Measurements from ENCODE around the gene FGFBP3. TPM values are rescaled to one million over a fixed set of nuclear protein-coding genes. Genes with fewer than 3 reads are reported as not detected.

The FGFBP3 gene, protein sequence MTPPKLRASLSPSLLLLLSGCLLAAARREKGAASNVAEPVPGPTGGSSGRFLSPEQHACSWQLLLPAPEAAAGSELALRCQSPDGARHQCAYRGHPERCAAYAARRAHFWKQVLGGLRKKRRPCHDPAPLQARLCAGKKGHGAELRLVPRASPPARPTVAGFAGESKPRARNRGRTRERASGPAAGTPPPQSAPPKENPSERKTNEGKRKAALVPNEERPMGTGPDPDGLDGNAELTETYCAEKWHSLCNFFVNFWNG
- total RNA-seq = 1 to 10 TPM; 1.3 to 2.0 TPM

DNA sequence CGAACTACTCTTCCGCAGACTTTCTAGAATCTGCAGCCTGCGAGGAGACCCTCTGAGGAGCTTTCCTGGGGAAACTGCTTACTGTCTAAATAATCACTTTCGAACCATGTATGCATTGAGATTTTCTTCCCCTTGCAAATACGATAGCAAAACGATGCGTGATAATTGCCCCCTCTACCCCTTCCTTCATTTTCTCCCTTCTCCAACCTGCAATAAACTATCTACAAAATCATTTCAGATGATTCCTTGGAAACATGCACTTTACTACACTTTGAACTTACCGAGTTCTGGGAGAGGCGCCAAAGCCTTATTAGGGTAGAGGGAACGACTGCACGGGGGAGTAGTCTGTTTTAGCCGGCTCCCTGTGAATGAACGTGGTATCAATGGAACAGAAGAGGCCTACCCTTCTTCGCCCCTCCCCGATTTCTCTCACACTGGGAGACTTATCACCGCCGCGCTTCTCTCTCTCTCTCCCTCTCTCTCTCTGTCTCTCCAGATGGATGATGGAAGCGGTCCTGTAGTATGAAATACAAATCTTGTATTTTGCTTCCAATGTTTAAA, at the start of gene FGFBP3:
Gene FGFBP3 (minus strand): TSS at position 370 of the 561 bp plus-strand sequence. CDS start 517 bp downstream, outside the sequence.
- Mint-ChIP-seq H3K36me3 (ENCODE audit: low read depth) (peaks cover 16% of the 10 kb centered on the region), H3K4me3 (peak within 1 kb of the TSS; percentile 82), H3K9me3 (no peaks in the 10 kb centered on the region), H3K4me1 (peaks cover 30% of the 10 kb centered on the region), H3K27ac (peak within 1 kb of the TSS; percentile 68), H3K27me3 (peaks cover 17% of the 10 kb centered on the region)
- DNase-seq = peak; percentile 39
- POLR2A ChIA-PET = interaction anchor here (0.6 to 3.0 kb wide), 13 partner anchors 10 to 708 kb away, joined by 3 to 56 read pairs (median 4); partner anchors contain the start of genes BTAF1 and TNKS2
- CTCF ChIA-PET = interaction anchor here (0.6 to 2.6 kb wide), 11 partner anchors 9 to 153 kb away, joined by 3 to 17 read pairs (median 5); partner anchors contain the start of genes BTAF1 and TNKS2

GRCh38 chr10:91957091-91957490, 47.8 kb upstream of the FGFBP3 start:
- H3K9me3 Mint-ChIP-seq = no peaks in the 10 kb centered on the region
- ChIA-PET CTCF (no interaction called here), POLR2A (no interaction called here)
- no peaks in the 10 kb centered on the region for H3K4me1 Mint-ChIP-seq
- peaks cover 66% of the 10 kb centered on the region for H3K36me3 Mint-ChIP-seq (ENCODE audit: low read depth)
- no peaks in the 10 kb centered on the region for H3K27me3 Mint-ChIP-seq
- H3K27ac Mint-ChIP-seq = no peak overlapping the region
- DNase-seq = no peak
- H3K4me3 Mint-ChIP-seq = no peak overlapping the region

DNA sequence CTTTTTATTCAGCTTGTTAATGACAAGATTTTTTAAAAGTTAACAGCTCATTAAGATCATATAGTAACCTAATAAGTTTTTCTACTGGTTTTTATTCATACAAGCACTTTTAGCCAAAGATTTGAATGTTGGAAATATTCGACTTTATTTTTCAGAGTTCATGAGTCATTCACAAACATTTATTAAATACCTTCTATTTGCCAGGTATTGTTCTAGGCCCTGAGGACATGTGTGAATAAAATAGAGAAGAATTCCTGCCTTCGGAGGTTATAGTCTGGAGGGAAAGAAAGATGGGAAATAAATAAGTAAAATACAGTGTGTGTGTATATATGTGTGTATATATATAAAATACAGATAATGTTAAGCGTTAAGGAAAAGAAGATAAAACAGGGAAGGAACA, 45.8 kb upstream of the FGFBP3 start:
- H3K4me1 Mint-ChIP-seq = no peaks in the 10 kb centered on the region
- H3K36me3 Mint-ChIP-seq (ENCODE audit: low read depth) = peaks cover 68% of the 10 kb centered on the region
- no peak overlapping the region for H3K27ac Mint-ChIP-seq
- no peaks in the 10 kb centered on the region for H3K27me3 Mint-ChIP-seq
- no peak for DNase-seq
- POLR2A ChIA-PET = no interaction called here
- CTCF ChIA-PET = no interaction called here
- H3K4me3 Mint-ChIP-seq = no peak overlapping the region
- H3K9me3 Mint-ChIP-seq = no peaks in the 10 kb centered on the region

DNA sequence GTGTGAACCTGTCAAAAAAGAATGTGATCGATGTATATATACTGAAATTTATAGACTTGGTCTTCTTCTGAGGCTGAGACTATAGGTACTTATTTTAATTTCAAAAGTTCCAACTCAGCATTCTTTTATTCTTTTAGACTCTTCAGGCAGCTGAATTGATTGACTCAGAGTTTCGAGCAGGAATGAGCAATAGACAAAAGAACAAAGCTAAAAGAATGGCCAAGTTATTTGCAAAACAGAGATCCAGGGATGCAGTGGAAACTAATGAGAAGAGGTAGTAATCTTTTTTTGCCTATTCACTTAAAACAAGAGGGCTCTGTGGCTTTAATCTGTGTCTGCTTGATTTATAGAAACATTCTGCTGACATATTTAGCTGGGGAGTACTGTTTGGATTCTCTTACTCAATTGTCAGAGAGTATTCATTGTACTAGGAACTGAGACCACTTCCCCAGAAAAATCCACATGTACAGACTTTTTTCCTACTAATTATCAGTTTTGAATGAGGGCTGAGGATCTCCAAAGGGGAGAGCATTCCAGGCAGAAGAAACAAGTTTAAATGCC, 44.4 kb upstream of the FGFBP3 start:
- no peaks in the 10 kb centered on the region for H3K9me3 Mint-ChIP-seq
- POLR2A ChIA-PET = interaction anchor here (1.4 kb wide), 1 partner anchor 30 kb away, joined by 7 read pairs; the partner anchor contains the start of gene BTAF1
- H3K4me3 Mint-ChIP-seq = no peak overlapping the region
- H3K4me1 Mint-ChIP-seq = no peaks in the 10 kb centered on the region
- no peaks in the 10 kb centered on the region for H3K27me3 Mint-ChIP-seq
- peaks cover 64% of the 10 kb centered on the region for H3K36me3 Mint-ChIP-seq (ENCODE audit: low read depth)
- no peak overlapping the region for H3K27ac Mint-ChIP-seq
- CTCF ChIA-PET = no interaction called here
- DNase-seq = no peak

- H3K4me1 Mint-ChIP-seq = peaks cover 27% of the 10 kb centered on the region
- ChIA-PET CTCF (interaction anchor here (0.9 kb wide), 1 partner anchor 20 kb away, joined by 3 read pairs; no protein-coding TSS in a partner anchor), POLR2A (interaction anchor here (1.2 to 3.5 kb wide), 2 partner anchors 13 to 22 kb away, joined by 3 to 20 read pairs; partner anchors contain the start of gene BTAF1)
- no peaks in the 10 kb centered on the region for H3K27me3 Mint-ChIP-seq
- no peaks in the 10 kb centered on the region for H3K9me3 Mint-ChIP-seq
- peak overlapping the region; percentile 23 for H3K4me3 Mint-ChIP-seq
- H3K36me3 Mint-ChIP-seq (ENCODE audit: low read depth) = peaks cover 52% of the 10 kb centered on the region
- DNase-seq = no peak
- peak overlapping the region; percentile 61 for H3K27ac Mint-ChIP-seq
Observed at GRCh38 chr10:91944880-91945630, 35.8 kb upstream of the FGFBP3 start.

GRCh38 chr10:91941426-91941825, 32.1 kb upstream of the FGFBP3 start:
- POLR2A ChIA-PET = interaction anchor here (2.0 to 3.5 kb wide), 2 partner anchors 18 kb away, joined by 6 to 20 read pairs; partner anchors contain the start of gene BTAF1
- no peaks in the 10 kb centered on the region for H3K27me3 Mint-ChIP-seq

GRCh38 chr10:91939653-91940052, 30.4 kb upstream of the FGFBP3 start:
- DNase-seq = no peak
- no peaks in the 10 kb centered on the region for H3K9me3 Mint-ChIP-seq
- no peak overlapping the region for H3K27ac Mint-ChIP-seq
- peaks cover 53% of the 10 kb centered on the region for H3K36me3 Mint-ChIP-seq (ENCODE audit: low read depth)
- no peak overlapping the region for H3K4me3 Mint-ChIP-seq
- ChIA-PET POLR2A (interaction anchor here (2.0 kb wide), 1 partner anchor 16 kb away, joined by 6 read pairs; the partner anchor contains the start of gene BTAF1), CTCF (no interaction called here)
- H3K4me1 Mint-ChIP-seq = peaks cover 14% of the 10 kb centered on the region
- H3K27me3 Mint-ChIP-seq = no peaks in the 10 kb centered on the region

More at GRCh38 chr10:91941426-91941825, 32.1 kb upstream of the FGFBP3 start:
- no peak overlapping the region for H3K27ac Mint-ChIP-seq
- DNase-seq = no peak
- no peaks in the 10 kb centered on the region for H3K9me3 Mint-ChIP-seq
- H3K4me3 Mint-ChIP-seq = no peak overlapping the region
- H3K4me1 Mint-ChIP-seq = peaks cover 26% of the 10 kb centered on the region
- H3K36me3 Mint-ChIP-seq (ENCODE audit: low read depth) = peaks cover 54% of the 10 kb centered on the region
- CTCF ChIA-PET = interaction anchor here (0.7 to 1.6 kb wide), 5 partner anchors 9 to 33 kb away, joined by 3 to 8 read pairs (median 3); no protein-coding TSS in a partner anchor

DNA sequence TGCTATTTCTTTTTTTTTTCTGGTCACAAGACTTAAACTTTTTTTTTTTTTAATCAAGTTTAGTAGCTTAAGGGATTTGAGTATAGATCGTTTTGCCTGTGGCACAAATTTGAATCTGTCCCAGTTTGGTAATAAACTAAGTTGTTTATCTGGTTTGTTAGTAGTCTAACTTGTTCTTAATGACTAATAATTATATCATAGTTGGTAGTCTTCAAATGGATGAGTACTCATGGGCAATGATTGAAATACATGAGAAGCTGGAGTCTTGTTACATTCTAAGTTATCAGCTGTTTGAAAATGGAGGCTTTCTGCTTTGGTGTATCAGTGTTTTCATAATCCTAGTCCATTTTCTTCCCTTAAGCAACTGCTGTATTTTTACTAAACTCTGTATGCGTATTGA, 26.6 kb upstream of the FGFBP3 start:
- H3K4me3 Mint-ChIP-seq = no peak overlapping the region
- ChIA-PET CTCF (interaction anchor here (0.8 kb wide), 1 partner anchor 12 kb away, joined by 4 read pairs; the partner anchor contains the start of gene BTAF1), POLR2A (interaction anchor here (2.5 kb wide), 1 partner anchor 12 kb away, joined by 8 read pairs; the partner anchor contains the start of gene BTAF1)
- no peak overlapping the region for H3K27ac Mint-ChIP-seq
- H3K27me3 Mint-ChIP-seq = no peaks in the 10 kb centered on the region
- peaks cover 29% of the 10 kb centered on the region for H3K4me1 Mint-ChIP-seq
- DNase-seq = no peak
- peaks cover 69% of the 10 kb centered on the region for H3K36me3 Mint-ChIP-seq (ENCODE audit: low read depth)
- no peaks in the 10 kb centered on the region for H3K9me3 Mint-ChIP-seq

DNA sequence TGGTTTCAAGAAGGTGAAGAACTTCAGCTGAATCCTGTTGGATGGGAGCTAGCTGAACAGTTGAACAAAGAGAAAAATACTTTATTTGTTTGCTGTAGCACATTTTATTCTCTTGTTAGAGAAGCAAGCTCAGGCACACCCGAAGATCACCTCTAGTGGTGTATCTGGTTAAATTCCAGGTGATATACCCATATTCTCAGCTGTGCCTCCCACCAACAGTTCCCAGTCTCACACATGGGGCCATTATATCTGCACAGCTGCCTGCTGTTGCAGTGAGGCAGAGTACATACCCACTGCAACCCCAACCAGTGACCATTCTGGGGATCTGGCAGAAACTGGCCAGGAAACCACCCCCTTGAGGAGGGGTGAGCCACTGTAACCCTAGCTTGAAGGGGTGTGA, 23.5 kb upstream of the FGFBP3 start:
- CTCF ChIA-PET = interaction anchor here (0.8 to 1.0 kb wide), 3 partner anchors 8 to 25 kb away, joined by 3 read pairs; partner anchors contain the start of gene BTAF1
- no peak overlapping the region for H3K27ac Mint-ChIP-seq
- DNase-seq = no peak
- POLR2A ChIA-PET = interaction anchor here (0.9 to 2.6 kb wide), 3 partner anchors 9 to 46 kb away, joined by 3 to 18 read pairs (median 3); partner anchors contain the start of gene BTAF1
- H3K36me3 Mint-ChIP-seq (ENCODE audit: low read depth) = peaks cover 60% of the 10 kb centered on the region
- peaks cover 39% of the 10 kb centered on the region for H3K4me1 Mint-ChIP-seq
- H3K9me3 Mint-ChIP-seq = no peaks in the 10 kb centered on the region
- no peaks in the 10 kb centered on the region for H3K27me3 Mint-ChIP-seq
- H3K4me3 Mint-ChIP-seq = no peak overlapping the region

DNA sequence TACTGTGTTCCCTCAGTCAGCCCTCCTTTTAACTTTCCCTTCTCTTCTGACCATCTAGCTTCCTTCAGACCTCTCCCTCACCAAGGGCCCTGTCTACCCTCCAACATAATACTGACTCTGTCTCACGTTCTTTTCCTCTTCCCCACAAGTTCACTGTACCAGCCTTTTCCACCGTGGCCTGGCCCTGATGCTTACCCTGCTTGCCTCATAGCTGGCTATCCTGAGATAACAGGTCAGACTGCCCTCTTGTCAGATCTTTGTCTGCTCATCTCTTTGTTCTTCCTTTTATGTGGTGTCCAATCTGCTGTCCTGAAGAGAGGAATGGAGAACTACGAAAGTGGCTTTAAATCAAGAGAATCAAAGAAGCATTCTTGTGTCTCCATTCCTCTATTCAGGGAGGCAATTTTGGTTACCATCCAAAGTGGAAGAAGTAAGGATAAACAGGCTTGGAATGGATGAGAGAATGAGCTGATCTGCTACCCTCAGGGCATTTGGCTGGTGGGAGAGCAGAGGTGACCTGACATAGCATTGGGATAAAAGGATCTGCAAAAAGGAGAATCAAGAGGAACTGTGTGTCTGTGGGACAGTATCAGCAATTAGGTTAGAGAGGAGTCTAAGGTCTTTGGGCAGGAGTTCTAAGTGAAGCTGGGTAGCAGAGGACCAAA, 22.4 kb upstream of the FGFBP3 start:
- POLR2A ChIA-PET = interaction anchor here (0.5 to 2.6 kb wide), 5 partner anchors 8 to 44 kb away, joined by 3 to 18 read pairs (median 3); partner anchors contain the start of genes BTAF1 and FGFBP3
- peaks cover 43% of the 10 kb centered on the region for H3K4me1 Mint-ChIP-seq
- H3K27me3 Mint-ChIP-seq = no peaks in the 10 kb centered on the region
- H3K9me3 Mint-ChIP-seq = no peaks in the 10 kb centered on the region
- no peak overlapping the region for H3K27ac Mint-ChIP-seq
- CTCF ChIA-PET = interaction anchor here (1.0 kb wide), 1 partner anchor 8 kb away, joined by 3 read pairs; the partner anchor contains the start of gene BTAF1
- H3K36me3 Mint-ChIP-seq (ENCODE audit: low read depth) = peaks cover 57% of the 10 kb centered on the region
- no peak for DNase-seq
- H3K4me3 Mint-ChIP-seq = no peak overlapping the region

DNA sequence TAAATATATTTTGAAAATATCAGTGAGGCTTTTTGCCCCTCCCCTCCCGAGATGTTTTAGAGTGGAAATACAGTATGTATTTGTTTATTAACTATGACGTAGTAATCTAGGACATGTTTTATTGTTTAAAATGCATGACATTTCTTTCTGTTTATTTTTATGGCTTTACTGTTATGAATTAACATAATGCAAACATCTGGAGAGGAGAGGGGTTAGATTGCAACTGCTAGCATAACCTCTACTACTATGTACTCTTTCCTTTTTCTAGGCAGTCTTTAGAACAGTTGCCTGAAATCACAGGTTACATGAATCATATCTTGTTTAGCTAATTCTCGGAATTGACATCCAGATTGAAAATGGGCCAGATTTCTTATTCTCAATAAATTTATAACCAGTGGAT, 21.7 kb upstream of the FGFBP3 start:
- H3K27ac Mint-ChIP-seq = no peak overlapping the region
- POLR2A ChIA-PET = no interaction called here
- CTCF ChIA-PET = no interaction called here
- H3K36me3 Mint-ChIP-seq (ENCODE audit: low read depth) = peaks cover 57% of the 10 kb centered on the region
- DNase-seq = no peak
- no peaks in the 10 kb centered on the region for H3K9me3 Mint-ChIP-seq
- H3K4me1 Mint-ChIP-seq = peaks cover 51% of the 10 kb centered on the region
- no peak overlapping the region for H3K4me3 Mint-ChIP-seq
- H3K27me3 Mint-ChIP-seq = no peaks in the 10 kb centered on the region

DNA sequence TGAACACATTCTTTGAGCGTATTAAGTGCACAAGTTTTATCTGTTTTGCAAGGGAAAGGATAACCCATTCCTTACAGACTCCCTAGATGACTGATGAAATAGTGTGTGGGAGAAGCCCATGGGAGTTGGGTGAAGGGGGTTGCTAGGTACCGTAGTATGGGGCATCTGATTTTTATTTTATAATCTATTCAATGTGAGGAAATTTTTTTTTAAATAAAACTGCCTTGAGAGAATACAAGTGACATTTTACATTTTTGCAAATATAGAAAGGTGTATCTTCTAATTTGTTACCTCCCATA, 15.7 kb upstream of the FGFBP3 start:
- peaks cover 20% of the 10 kb centered on the region for H3K36me3 Mint-ChIP-seq (ENCODE audit: low read depth)
- no peaks in the 10 kb centered on the region for H3K9me3 Mint-ChIP-seq
- no peak overlapping the region for H3K27ac Mint-ChIP-seq
- DNase-seq = no peak
- ChIA-PET CTCF (interaction anchor here (1.3 to 2.1 kb wide), 5 partner anchors 11 to 19 kb away, joined by 3 to 17 read pairs (median 5); partner anchors contain the start of gene FGFBP3), POLR2A (interaction anchor here (1.1 to 4.9 kb wide), 8 partner anchors 10 to 129 kb away, joined by 3 to 56 read pairs (median 11); partner anchors contain the start of gene FGFBP3)
- H3K4me3 Mint-ChIP-seq = peak overlapping the region; percentile 94
- H3K27me3 Mint-ChIP-seq = no peaks in the 10 kb centered on the region
- peaks cover 52% of the 10 kb centered on the region for H3K4me1 Mint-ChIP-seq

Data from activated CD4-positive, alpha-beta memory T cell treated with anti-CD3 and anti-CD28 coated beads, Interleukin-2, amount 10 ng/mL, durations not matched to agents 7 days and 5 days (primary cell).